Urinary bladder (tissue), 4 donors: ENCODE results near the gene HOXA9. TPM values are rescaled to one million over a fixed set of nuclear protein-coding genes. Genes with fewer than 3 reads are reported as not detected.

Experiments
- DNase-seq: peaks from one replicate; pipeline ENCODE4 v3.0.0-alpha.2; 2015; ENCODE audit errors: extremely low spot score
- H3K27ac ChIP-seq: one replicate; pipeline ENCODE4 v1.5.1; 2013; ENCODE audit warnings: low read depth, mild to moderate bottlenecking, moderate library complexity
- H3K36me3 ChIP-seq: one replicate; pipeline ENCODE4 v1.6.1; 2013; ENCODE audit warnings: mild to moderate bottlenecking, moderate library complexity; ENCODE audit not compliant: insufficient read depth
- H3K4me1 ChIP-seq: one replicate; pipeline ENCODE4 v1.6.1; 2013; ENCODE audit warnings: mild to moderate bottlenecking, moderate library complexity; ENCODE audit not compliant: insufficient read depth
- H3K4me3 ChIP-seq: one replicate; pipeline ENCODE4 v1.5.1; 2013; ENCODE audit warnings: low read depth, low read length
- WGBS: extraction: QIAGEN DNeasy Blood & Tissue Kit; methylation state at CpG from one replicate; pipeline ENCODE4 v1.1.7; 2013; 5-methylcytosine and 5-hydroxymethylcytosine counted together
- polyA plus RNA-seq: library from polyadenylated mRNA; stranded (reverse); fragments of 200-250 nt; gene quantifications from one replicate; pipeline ENCODE4 v1.2.3, GENCODE V29; 2013
- total RNA-seq: library from RNA; depleted of rRNA; stranded (reverse); fragments of >200 nt; gene quantifications from one replicate; pipeline ENCODE4 v1.2.3, GENCODE V29; 2014
- donor health status: healthy with polysubstance abuse.
- donor health status: healthy.

Gene HOXA9
- total and polyA plus RNA-seq, 2 donors, result 19.8 to 20.5 TPM

DNA sequence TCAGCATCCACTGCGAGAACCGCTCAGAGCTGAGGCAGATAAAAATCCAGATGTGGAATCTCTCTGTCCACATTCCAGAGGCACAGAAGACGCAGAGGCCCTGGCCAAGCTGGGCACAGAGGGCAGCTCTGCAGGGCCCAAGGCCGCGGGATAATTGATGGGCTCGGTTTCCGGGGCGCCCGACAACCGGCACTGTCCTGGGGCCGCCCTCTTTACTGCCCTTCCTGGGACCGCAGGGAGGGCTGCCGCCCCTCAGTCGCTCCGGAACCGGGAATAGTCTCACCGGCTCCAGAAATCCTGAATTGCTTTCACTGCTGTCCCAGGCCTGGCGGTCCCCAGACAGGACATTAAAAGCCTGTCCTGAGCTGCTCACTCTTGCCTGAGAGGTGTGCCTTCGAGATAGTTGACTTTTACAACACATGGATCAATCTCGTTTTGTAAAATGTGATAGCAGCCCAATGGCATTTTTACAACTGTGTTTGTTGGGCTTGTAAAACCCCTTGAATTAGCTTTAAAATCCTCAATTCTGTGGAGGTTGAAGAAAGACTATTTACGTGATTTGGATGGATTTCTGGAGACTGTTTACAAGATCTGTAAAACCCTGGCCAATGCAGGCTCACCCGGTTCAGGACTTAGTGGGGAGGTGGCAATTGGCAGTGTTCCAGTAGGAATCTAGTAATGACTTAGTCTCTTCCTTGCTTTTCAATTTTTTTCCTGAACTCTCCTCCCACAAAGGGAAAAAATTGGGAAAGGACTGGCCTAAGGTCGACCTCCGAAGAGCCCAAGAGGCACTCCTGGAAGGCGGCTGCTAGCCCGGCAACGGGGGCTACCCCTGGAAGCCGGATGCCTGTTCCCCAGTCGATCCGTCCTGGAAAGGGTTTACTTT, 16.3 kb downstream of the HOXA9 start:
- H3K4me1 ChIP-seq, result no peaks in the 10 kb centered on the region
- H3K4me3 ChIP-seq, result peak overlapping the region; percentile 46
- H3K36me3 ChIP-seq, result no peaks in the 10 kb centered on the region
- no peak for DNase-seq
- 14% methylated on average over 30 of the region's 30 CpGs for WGBS
- peak overlapping the region; percentile 55 for H3K27ac ChIP-seq

DNA sequence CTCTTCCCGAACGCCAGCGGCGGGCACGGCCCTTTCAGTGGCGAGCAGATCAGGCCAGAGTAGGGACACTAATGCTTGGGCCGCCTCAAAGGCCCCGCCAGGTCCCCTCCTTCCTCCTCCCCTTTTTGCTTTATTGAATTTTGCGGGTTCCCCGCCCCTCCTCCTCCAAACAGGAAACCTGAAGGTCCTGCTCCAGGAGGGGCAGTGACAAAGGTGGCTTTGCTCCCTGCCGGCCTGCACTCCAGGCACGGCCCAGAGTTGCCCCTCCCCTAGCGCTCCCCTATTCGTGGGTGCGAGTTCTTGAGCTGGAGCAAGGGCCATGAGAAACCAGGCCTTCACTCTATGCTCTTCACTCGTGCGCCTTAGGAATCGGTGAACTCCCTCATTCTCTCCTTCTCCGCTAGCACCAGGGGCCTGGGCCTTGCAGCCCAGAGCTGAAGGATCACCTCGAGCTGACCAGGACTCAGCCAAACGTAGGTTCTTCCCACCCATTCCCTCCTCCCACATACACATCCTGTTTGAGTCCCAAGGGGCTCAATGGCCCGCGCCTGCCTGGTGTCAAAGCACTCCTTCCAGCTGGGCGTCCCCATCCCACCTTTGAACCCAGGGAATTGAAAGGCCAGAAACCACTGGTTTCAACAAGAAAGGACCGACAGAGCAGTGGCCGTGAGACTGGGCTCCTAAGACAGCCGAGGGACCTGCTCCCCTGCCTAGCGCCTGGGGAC, 17.1 kb downstream of the HOXA9 start:
- no peak for DNase-seq
- H3K4me1 ChIP-seq, result no peaks in the 10 kb centered on the region
- peaks cover 2% of the 10 kb centered on the region for H3K36me3 ChIP-seq
- peak overlapping the region; percentile 46 for H3K4me3 ChIP-seq
- peak overlapping the region; percentile 55 for H3K27ac ChIP-seq
- WGBS, result 14% methylated on average over 28 of the region's 28 CpGs

DNA sequence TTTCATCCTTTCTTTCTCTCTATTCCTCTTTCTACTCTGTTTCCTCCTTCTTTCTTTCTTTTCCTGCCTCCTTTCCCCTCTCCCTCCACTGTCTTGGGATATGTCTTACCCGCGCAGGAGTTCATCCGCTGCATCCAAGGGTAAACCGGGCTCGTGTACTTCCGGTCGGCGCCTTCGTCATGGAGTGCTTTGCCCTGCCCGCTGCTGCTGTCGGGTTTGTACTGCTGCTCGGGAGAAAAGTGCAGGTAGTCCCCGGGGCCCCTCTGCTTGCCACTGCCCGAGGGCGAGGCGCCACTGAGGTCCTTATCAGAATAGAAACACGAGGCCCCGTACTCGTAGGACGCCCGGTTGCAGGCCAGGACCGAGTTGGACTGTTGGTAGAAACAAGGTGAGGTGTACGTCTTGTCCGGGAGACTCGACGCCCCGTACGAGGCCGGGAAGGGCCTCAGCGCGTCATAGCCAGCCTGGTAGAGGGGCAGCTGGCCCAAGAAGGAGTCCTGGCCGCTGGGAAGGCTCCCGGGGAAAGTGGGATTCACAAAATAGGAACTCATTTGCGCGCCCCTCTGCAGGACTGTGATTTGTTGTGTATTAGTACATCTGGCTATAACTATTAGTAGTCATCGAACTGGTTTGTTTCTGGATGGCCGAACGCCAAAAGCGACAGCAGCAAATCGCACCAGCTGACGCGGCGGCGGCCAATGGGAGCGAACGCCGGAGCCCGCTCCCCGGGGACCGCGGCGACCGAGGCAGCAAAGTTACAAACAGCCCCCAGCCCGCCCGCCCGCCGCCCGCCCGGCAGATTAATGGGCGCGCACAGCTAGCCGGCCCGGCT, 17.9 kb downstream of the HOXA9 start, which contains the start of gene HOXA6:
Gene HOXA6 (minus strand): TSS at position 576 of the 832 bp plus-strand sequence. CDS start 25 bp downstream, at position 551.
- 23% methylated on average over 63 of the region's 63 CpGs for WGBS
- peaks cover 3% of the 10 kb centered on the region for H3K36me3 ChIP-seq
- H3K4me3 ChIP-seq, result peak within 1 kb of the TSS; percentile 46
- no peak for DNase-seq
- H3K4me1 ChIP-seq, result no peaks in the 10 kb centered on the region
- H3K27ac ChIP-seq, result peak within 1 kb of the TSS; percentile 82

- WGBS, result 86% methylated on average over 5 of the region's 5 CpGs
- H3K27ac ChIP-seq, result peak overlapping the region; percentile 82
- no peaks in the 10 kb centered on the region for H3K4me1 ChIP-seq
- DNase-seq, result no peak
- no peak overlapping the region for H3K4me3 ChIP-seq
- H3K36me3 ChIP-seq, result peaks cover 3% of the 10 kb centered on the region
Observed at GRCh38 chr7:27146491-27147198, 18.7 kb downstream of the HOXA9 start.

DNA sequence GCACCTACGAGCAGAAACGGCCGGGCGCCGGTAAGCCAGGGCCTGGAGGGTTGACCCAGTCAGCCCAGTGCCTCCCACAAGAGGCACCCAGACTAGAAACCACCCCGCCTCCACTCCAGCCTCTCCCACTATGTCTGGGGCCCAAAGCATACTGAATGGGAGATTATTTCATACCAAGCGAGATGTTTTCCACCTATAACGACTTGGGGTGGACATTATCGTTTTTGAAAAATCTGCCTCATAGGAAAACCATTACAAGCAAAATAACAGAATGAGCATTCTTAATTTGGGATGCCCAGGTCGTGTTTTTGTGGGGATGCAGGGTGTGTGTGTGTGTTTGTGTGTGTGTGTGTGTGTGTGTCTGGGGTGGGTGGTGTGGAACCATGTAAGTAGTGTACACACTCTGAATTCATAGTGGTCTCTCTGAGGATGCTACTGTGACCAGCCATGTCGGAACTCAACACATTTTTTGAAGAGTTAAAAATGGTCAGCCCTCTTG, 19.4 kb downstream of the HOXA9 start:
- H3K36me3 ChIP-seq, result peaks cover 3% of the 10 kb centered on the region
- no peaks in the 10 kb centered on the region for H3K4me1 ChIP-seq
- H3K27ac ChIP-seq, result no peak overlapping the region
- H3K4me3 ChIP-seq, result no peak overlapping the region
- WGBS, result 81% methylated on average over 11 of the region's 11 CpGs
- no peak for DNase-seq

DNA sequence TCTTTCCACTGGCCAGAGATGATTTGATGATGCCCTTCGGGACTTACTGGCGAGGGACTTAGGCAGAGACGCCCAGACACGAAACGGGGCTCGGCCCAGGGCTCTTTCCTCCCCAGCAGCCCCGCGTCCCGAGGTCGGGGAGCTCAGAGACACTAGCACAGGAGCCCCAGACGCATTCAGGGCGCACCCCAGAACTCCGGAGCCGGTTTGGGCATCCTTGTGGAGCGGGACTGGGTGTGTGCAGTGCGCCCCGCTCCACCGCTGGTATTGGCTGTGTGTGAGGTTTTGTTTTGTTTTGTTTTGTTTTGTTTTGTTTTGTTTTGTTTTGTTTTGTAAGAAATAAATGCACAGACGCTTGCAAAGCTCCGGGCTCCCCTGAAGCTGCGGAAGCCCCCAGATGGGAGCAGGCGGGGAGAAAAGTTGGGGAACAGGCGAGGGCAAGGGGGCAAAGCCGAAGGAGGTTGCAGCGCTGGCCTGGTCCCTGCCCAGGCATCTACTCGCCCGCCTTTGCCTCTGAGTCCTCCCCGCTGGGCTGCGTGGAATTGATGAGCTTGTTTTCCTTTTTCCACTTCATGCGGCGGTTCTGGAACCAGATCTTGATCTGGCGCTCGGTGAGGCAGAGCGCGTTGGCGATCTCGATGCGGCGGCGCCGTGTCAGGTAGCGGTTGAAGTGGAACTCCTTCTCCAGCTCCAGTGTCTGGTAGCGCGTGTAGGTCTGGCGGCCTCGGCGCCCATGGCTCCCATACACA, 20.0 kb downstream of the HOXA9 start:
- no peak overlapping the region for H3K27ac ChIP-seq

GRCh38 chr7:27144781-27145164, 20.6 kb downstream of the HOXA9 start:
- 74% methylated on average over 31 of the region's 31 CpGs for WGBS
- no peak for DNase-seq
- H3K36me3 ChIP-seq, result peaks cover 3% of the 10 kb centered on the region
- no peaks in the 10 kb centered on the region for H3K4me1 ChIP-seq
- no peak overlapping the region for H3K4me3 ChIP-seq
- H3K27ac ChIP-seq, result no peak overlapping the region

More for the DNA sequence above, 20.0 kb downstream of the HOXA9 start:
- no peaks in the 10 kb centered on the region for H3K4me1 ChIP-seq
- H3K36me3 ChIP-seq, result peaks cover 3% of the 10 kb centered on the region
- WGBS, result 84% methylated on average over 47 of the region's 47 CpGs
- DNase-seq, result no peak
- H3K4me3 ChIP-seq, result no peak overlapping the region

- WGBS, result 79% methylated on average over 40 of the region's 40 CpGs
- peaks cover 3% of the 10 kb centered on the region for H3K36me3 ChIP-seq
- DNase-seq, result no peak
- H3K4me1 ChIP-seq, result no peaks in the 10 kb centered on the region
- no peak overlapping the region for H3K4me3 ChIP-seq
- no peak overlapping the region for H3K27ac ChIP-seq
Observed at GRCh38 chr7:27143950-27144780, 21.2 kb downstream of the HOXA9 start.

- H3K36me3 ChIP-seq, result peaks cover 3% of the 10 kb centered on the region
- peak within 1 kb of the TSS; percentile 41 for H3K4me3 ChIP-seq
- no peaks in the 10 kb centered on the region for H3K4me1 ChIP-seq
- no peak for DNase-seq
- peak within 1 kb of the TSS; percentile 72 for H3K27ac ChIP-seq
- WGBS, result 58% methylated on average over 86 of the region's 86 CpGs
Observed at GRCh38 chr7:27143023-27143949, 22.1 kb downstream of the HOXA9 start, which contains the start of gene HOXA5. Gene HOXA5 (minus strand): TSS chr7:27143681. CDS start chr7:27143607, 74 bp downstream.

- peak overlapping the region; percentile 41 for H3K4me3 ChIP-seq
- 61% methylated on average over 29 of the region's 29 CpGs for WGBS
- no peak for DNase-seq
- peak overlapping the region; percentile 55 for H3K27ac ChIP-seq
- H3K4me1 ChIP-seq, result no peaks in the 10 kb centered on the region
- peaks cover 3% of the 10 kb centered on the region for H3K36me3 ChIP-seq
Observed at GRCh38 chr7:27142580-27143022, 22.7 kb downstream of the HOXA9 start.
